ENCODE data around the gene ATG4B.
"Not testable (repeated sequence)": the region's sequence is repeated elsewhere in the genome, so short reads cannot be mapped to it uniquely, and the experiment has no call there.

Gene ATG4B

DNA sequence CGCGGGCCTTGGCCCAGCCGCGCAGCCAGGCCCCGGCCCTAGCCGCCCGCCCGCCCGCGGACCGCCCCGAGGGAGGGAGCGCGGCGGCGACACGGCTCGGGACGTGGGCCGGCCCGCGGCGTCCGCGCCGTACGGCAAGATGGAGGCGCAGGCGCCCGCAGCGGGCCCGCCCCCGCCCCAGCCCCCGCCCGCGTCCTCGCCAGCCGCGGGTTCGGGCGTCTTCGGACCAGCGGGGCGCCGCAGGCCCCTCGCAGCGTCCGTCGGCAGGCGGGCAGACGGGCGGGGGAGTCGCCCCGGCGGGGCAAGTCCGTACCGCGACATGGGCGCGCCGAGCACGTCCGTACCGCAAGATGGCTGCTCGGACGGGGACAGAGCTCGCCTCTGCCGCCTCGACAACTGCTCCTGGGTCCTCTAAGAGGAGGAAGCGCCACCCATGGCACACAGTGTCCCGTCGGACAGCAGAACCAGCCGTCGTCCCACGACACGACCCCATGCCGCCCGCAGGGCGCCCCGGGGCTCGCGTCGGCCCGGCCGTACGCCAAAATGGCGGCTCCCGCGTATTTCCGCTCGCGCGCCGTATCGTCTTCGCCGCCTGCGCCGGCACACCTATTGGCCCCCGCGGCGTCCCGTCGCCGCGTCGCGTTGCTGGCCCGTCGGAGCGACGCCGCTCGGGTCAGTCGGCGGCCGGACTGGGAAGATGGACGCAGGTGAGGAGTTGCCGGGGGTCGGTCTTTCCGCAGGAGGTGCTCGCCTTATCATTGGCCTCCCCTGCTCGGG, at the start of gene ATG4B, which contains the start of gene THAP4:
Gene ATG4B, plus strand, starts transcription at position 676 of the 777 bp plus-strand sequence. Its CDS starts 22 bp downstream, at position 698.
Gene THAP4, minus strand, starts transcription at position 141 of the 777 bp plus-strand sequence. CDS start 141 bp downstream, outside the sequence.
- peak; percentile 66 for DNase-seq

DNA sequence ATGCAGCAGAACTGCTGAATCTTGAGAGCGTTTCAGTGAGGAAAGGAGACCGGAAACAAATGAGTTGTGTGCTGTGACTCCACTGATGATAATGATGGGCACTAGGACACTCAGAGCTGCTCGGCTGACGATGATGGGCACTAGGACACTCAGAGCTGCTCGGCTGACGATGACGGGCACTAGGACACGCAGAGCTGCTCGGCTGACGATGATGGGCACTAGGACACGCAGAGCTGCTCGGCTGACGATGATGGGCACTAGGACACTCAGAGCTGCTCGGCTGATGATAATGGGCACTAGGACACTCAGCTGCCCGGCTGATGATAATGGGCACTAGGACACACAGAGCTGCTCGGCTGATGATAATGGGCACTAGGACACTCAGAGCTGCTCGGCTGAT, 47.6 kb upstream of the ATG4B start:
- DNase-seq = not testable (repeated sequence)

DNA sequence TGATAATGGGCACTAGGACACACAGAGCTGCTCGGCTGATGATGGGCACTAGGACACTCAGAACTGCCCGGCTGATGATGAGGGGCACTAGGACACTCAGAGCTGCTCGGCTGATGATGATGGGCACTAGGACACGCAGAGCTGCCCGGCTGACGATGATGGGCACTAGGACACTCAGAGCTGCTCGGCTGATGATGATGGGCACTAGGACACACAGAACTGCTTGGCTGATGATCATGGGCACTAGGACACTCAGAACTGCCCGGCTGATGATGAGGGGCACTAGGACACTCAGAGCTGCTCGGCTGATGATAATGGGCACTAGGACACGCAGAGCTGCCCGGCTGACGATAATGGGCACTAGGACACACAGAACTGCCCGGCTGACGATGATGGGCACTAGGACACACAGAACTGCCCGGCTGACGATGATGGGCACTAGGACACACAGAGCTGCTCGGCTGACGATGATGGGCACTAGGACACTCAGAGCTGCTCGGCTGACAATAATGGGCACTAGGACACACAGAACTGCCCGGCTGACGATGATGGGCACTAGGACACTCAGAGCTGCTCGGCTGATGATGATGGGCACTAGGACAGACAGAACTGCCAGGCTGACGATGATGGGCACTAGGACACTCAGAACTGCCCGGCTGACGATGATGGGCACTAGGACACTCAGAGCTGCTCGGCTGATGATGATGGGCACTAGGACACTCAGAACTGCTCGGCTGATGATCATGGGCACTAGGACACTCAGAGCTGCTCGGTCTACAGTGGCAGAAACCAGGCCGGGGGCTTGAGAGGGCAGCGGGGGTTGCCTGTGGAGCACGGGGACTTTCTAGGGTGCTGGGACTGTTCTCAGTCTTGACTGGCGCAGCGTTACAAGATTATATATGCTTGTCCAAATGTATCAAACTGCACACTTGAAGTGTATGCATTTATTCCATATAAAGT, 46.7 kb upstream of the ATG4B start:
- DNase-seq = not testable (repeated sequence)

DNA sequence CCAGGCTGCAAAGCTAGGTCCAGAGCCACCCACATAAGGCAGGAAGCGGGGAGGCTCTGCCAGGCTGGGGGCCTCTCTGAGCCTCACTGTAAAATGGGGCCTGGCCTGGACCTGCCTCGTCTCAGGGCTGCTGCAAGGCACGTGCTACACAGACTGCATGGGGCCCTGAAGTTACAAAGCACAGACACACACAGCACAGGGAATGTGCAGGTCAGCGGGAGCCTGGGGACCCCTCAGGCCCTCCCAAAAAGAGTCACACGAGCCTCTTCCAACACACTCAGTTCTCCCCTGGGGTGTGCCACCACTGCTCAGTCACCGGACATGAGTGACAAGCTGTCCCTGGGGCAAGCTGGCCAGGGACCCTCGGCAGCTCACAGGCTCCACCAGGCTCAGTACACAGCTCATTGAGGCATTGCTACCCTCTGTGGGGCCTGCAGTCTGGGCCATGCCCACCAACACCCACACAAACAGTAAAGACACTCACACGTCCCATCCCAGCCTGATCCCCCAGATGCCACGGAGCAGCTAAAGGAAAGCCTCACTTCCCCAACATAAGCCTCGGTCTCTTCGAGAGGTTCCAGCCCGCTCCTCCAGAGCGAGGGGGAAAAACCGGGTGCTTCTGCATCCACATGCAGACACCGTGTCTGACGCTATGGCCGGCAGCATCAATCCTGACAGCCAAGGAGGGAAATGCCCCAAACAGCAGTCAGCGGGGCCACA, 45.2 kb upstream of the ATG4B start:
- DNase-seq = no peak

DNA sequence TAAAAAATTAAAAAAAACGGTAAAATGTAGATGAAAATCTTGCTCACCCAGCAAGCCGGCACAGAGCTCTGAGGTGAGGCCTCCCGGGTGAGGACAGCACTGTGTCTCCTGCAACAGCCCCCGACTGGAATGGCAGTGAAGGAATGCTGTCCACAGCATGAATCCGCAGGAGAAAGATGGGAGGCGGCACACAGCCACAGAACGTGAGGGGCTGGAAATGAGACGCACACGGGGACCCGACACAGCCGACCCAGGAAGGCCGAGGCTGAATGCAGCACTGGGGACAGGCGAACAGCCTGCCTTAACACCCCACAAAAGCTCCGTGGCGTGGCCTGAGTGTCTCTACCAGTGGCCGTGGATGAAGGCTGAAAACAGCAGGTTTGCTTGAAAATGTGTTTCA, 44.2 kb upstream of the ATG4B start:
- no peak for DNase-seq

DNA sequence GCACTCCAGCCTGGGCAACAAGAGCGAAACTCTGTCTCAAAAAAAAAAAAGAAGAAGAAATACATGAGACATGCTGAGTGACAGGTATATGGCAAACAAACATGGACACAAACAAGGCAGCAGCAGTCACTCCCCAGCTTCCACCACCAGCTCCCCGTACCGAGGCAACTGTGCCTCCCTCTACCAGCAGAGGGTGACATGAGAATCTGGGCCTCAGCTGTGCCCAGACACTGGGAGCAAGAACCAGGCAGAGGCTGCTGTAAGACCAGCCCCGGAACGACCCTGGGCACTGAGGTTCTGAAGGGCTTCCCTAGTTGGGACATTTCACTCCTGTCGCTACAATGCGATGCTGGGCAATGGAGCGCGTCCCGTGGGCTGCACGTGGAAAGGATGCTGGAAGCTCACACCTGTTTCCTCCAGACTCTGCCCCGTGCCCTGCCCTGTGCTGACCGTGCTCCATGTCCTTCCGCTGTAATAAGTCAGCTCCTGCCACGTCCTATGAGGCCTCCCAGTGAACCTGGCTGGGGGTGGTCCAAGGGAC, 41.8 kb upstream of the ATG4B start:
- DNase-seq = peak; percentile 8

DNA sequence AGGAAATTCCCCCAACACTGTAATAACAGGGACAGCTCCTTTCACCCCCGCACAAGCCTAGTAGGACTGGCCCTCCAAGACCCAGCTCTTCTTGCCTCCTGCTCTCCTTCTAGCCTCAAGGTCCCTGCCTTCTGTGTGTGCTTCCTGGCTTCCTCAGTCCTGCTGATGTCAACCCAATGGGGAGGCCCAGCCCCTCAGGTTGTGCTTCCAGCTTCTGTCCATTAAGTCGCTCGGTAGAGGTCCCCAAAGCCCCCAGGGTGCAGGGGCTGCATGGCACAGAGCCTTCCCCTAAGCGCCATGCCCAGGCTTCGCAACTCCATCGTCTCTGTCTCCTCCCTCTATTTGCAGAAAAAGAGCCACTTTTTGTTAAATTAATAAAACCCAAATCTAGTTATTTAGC, 39.9 kb upstream of the ATG4B start:
- DNase-seq = no peak

DNA sequence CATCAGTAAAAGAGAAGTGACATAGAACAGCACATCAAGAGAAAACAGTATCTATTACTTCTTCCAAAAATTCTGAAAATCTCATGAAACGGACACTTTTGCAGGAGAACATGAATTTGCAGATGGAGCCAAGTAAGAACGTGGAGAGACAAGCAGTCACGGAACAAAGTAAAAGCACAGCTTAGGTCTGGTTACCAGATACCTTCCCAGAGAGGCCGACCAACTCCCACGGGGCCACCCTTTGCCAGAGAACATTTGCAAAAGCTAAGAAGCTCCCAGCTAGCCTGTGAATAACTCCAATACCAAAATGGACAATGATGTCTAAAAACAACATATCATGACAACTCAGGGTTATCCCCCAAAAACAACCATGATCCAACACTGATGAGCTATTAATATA, 39.4 kb upstream of the ATG4B start:
- DNase-seq = no peak

DNA sequence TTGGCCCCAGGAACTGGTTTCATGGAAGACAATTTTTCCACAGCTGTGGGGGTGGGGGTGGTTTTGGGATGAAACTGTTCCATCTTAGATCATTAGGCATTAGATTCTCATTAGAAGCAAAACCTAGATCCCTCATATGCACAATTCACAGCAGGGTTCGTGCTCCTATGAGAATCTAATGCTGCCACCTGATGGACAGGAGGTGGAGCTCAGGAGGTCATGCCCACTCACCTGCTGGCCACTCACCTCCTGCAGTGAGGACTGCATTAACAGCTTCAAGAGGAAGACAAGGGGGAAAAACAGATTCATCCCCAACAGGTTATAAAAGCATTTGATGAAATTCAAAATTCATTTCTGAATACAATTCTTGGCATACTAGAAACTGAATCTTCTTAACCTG, 39.0 kb upstream of the ATG4B start:
- DNase-seq = no peak

DNA sequence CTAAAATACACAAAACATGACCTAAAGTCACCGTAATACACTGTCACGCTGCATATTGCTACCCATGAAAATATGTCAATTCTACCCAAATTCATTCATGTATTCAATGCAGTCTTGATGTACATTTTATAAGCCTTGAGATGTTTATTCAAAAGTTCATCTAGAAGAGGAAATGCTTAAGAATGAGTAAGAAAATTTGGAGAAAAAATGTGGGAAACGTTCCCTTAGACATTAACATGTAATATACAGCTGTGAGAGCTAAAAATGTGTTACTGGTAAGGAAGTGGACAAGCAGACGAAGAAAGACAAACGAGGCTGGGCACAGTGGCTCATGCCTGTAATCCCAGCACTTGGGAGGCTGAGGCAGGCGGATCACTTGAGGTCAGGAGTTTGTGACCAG, 37.9 kb upstream of the ATG4B start:
- DNase-seq = no peak

DNA sequence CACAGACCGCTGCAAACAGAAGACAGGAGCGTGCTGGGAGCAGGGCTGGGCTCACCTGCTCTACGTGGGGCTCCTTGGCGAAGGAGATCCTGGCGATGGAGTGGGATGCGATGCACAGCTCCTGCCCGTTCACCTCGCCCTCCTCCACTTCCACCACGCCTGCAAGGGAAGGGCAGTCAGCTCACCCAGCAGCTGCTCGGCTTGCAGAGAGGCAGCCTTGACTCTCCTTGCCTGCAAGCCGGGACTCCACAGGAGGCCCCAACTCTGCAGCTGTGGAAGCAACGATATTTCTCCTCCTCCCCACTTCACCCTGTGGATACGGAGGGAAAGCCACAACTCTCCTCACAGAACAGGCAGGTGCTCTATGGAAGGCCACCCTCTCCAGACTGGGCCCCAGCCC, 35.7 kb upstream of the ATG4B start:
- no peak for DNase-seq

DNA sequence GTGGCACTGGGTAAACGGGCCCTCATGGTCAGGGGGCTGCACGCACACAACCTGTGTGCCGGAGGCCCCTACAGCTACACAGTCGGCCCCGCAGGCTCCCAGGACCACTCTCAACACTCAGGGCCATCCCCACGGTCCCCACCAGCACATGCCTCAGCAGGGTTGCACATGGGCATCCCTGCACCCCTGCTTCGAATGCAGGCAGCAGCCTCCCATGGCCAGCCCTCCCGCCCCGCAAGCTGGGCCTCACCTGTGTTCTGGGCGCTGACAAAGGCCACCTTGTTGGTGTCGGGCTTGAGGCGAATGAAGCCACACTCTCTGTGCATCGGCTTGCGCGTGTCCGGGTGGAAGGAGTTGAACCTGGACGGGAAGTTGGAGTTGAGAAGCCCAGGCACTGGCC, 34.8 kb upstream of the ATG4B start:
- DNase-seq = no peak

DNA sequence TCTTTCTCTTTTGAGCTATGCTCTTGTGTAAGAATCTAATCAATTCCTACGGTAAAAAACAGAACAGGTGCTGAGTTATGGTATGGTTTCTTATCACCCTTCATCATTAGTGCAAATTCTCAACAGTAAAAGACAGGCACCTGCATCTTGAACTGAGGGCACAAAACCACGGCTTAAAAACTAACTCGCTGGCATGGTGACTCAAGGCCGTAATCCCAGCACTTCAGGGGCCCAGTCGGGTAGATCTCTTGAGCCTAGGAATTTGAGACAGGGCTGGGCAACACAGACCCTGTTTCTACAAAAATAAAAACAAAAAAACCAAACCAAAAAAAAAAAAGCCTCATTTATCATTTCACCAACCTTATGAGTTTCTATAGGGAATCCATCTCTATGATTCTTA, 33.8 kb upstream of the ATG4B start:
- no peak for DNase-seq

DNA sequence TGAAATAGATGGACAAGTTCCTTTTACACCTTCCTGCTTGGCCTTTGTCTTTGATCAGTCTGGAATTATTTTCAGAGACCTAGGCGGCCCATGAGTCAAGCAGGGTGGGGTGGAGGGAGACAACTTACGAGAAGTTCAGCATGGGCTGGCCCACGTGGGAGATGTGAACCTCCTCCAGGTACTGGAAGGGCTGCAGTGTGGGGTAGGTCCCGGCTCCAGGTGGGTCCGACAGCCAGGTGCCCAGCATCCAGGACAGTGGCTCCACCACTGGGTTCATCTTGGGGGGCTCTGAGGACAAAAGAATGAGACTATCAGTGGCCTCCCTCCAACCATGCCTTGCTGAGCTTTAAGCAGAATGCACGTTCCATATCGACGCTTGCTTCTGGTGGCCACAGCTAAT, 31.3 kb upstream of the ATG4B start:
- DNase-seq = no peak

DNA sequence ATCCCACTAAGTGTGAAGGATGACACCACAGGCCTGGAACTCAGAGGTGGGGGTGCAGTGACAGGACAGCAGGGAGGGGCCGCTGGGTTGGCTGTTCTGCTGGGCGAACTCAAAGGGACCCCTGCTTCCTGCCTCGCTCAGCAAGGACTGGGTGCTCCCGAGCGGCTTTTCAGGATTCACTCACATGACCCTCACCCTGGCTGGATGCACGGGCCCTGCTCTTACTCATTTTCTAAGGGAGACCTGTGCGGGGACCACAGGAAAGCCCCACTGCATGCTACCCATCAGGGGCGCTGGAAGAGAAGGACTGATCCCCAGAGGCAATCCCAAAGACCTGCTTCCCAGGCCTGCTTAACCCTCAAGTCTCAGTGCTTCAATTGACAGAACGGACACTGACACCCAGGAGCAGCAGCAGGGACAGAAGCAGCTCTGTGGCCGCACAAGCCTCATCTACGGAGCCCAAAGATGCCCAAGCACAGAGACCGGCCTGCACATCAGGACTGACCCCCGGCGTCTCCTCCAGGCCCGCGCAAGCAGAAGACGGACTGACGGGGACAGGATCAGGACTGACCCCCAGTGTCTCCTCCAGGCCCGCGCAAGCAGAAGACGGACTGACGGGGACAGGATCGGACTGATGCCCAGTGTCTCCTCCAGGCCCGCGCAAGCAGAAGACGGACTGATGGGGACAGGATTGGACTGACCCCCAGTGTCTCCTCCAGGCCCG, 30.2 kb upstream of the ATG4B start:
- no peak for DNase-seq

DNA sequence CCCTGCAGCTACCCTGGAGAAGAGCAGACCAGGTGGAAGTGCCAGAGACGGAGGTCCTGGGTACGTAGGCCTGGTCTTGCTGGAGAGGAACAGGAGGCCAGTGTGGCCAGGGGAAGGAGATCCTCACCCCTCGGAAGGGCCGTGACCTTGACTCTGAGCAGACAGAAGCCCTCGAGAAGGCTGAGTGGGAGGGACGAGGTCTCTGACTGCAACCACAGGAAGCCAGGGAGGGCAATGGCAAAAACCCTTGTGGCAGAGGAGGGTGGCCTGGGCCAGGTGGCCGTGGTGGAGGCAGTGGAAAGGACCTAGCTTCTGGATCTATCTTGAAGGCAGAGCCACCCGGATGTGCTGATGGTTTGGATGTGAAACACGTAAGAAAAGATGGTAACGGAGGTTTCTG, 28.6 kb upstream of the ATG4B start:
- no peak for DNase-seq

DNA sequence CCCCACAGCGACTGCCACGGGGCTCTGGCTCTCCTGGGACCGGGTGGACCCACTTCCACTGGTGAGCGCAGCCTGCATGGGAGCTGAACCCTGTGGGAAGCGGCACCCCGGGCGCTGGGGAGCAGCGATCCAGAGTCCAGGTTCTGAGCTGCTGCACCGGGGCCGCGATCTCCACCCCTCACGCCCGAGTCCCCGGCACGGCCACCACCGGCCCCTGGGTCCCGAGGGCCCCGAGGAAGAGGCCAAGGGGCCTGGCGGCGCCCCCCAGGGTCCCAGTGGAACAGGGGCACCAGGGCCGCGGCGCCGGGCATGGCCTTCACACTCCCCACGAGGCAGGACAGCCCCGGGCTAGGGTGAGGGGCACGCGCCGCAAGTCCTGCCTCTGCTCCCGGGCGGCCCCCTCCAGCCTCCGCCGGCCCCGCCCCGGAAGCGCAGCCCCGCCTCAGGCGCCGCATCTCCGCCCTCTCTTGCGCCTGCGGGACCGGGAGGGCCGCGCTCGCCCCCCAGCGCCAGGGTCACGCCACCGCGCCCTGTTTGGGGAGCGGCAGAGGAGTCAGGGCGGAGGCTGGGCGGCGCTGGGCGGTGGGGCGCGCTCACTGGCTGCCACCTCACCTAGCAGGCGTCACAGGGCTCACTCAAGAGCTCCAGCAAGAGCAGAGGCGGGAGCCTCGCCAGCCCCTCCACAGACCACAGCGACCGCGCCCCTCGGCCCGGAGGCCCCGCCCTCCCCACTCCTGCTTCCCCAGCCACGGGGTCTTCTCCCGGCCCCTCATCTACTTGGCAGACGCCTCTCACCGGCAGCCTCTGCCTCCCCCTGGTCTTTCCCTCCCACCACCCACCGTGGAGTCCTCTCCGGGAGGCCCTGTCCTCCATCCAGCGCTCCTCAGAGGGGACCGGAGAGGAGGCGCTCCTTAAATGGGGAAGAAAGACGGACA, 27.4 kb upstream of the ATG4B start:
- DNase-seq = peak; percentile 91

DNA sequence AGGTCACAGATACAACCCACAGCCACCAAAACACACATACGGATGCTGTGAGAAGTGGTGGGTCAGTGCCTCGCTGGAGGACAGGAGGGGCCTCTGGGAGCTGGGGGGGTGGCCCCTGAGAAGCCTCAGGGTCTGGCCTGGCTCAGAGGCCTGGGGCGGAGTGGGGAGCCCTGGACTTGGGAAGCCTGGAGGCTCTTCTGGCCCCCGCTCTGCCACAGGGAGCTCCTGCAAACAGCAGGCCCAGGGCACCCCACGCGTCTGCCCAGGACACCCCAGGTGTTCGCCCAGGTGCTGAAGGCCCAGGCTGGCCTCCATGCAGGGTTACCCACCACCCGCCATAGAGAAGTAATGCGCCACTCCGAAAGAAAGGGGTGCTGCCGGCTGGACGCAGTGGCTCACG, 26.4 kb upstream of the ATG4B start:
- DNase-seq = no peak

DNA sequence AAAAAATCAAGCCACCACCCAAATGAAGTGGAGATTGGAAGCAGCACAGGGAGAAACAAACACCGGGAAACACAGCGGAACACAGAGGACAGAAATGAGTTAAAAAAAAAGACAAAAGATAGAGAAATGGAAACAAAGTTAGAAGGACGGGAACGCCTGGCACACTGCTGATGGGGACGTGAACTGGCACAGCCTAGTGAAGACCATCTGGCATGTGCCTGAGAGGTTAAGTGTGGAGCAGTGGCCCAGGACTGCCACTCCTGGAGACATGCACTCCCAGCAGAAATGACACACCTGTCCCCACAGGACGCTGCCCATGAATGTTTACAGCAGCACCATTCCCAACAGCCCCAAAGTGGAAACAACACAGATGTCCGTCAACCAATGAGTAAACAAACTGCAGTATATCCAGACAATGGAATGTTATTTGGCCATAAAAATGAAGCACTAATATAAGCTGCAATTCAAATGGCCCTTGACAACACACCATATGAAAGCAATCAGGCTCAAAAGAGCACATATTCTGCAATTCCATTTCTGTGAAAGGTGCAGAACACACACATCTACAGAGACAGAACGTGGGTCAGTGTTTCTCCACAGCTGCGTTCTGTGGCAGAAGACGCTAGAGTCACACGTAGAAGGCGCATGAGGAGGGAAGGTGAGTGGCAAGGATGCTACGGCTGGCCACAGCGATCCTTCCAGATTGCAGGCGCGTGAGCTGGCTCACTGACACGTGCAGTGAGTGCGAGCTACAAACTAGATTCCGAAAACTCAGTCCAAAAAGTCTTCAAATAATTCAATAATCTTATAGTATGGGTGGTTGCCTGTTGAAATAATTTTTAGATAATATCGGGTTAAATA, 25.1 kb upstream of the ATG4B start:
- DNase-seq = no peak
